LoVo (cell line): ENCODE results near the gene GDF7.
"Not testable (repeated sequence)": the region's sequence is repeated elsewhere in the genome, so short reads cannot be mapped to it uniquely, and the experiment has no call there.

Source experiments
- DNase-seq: peaks from one replicate; pipeline ENCODE4 v3.0.0-alpha.2; 2016; ENCODE audit warnings: low spot score

The GDF7 gene

DNA sequence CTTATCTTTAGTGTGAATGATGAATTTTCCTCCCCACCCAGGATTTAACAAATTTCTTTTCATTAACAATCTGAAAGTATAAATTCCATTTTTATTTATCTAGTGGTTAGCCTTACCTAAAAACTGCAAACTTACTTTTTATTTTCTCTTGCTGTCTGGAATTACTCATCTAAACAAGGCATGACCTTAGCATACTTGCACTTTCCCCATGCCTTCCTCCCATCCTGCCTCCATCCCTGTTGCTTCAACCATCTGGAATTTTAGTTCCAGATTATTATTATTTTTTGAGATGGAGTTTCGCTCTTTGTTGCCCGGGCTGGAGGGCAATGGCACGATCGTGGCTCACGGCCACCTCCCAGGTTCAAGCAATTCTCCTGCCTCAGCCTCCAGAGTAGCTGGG is 35.6 kb downstream of the GDF7 start:
- no peak for DNase-seq

DNA sequence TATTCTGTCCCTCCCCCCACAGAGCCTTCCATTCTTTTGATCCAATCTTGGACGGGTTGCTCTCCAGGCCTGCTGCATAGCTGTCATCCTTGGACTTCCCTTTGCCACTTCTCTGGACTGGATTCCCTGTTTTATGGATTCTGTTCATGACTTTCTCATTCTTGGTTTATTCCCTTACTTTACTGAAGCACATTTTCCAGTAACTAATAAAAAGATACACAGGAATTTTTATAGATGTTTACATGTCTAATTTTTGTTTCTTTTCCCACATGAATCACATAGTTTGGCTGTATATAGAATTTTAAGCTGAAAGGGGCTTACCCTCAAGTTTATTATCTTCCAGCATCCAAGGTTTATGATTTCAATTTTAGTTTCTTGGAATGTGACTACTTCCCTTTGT is 37.9 kb downstream of the GDF7 start:
- DNase-seq, result no peak

DNA sequence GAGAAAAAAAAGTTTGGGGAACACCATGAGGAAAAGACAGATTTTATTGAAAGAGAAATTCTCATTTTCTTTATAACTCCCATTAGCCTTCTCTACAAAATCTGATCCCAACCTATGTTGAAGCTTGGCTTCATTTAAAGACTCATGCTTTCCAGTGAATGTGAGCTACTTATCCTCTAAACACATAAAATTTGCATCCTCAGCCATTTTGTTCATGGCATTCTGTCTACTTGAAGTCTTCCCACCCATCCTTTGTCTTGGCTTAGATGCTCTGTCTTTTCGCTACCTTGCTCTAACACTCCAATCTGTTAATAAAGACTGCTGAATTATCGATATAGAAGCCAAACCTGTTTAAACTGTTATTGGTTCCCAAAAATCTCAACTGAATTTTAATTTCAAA is 39.3 kb downstream of the GDF7 start:
- no peak for DNase-seq

DNA sequence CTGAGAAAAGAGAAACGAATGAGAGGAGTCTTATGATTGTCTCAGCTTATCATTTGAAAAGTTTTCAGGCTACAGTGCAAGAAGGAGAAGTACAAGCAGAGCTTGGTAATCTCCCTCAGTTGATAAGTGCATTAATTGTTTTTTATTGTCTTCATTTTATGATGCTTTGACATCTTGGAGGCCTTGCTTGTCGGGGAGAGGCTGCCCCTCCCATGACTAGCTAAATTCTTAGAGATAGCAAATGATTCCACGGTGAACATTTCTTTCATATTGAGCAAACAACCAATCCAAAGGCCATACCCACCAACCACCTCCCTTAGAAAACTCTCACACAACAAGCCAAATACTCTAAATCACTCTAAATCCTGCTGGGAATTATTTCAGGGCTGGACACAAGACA is 39.8 kb downstream of the GDF7 start:
- no peak for DNase-seq

GRCh38 chr2:20707601-20708000 is 40.7 kb downstream of the GDF7 start:
- DNase-seq, result no peak

GRCh38 chr2:20711641-20712040 is 44.7 kb downstream of the GDF7 start:
- DNase-seq, result not testable (repeated sequence)

DNA sequence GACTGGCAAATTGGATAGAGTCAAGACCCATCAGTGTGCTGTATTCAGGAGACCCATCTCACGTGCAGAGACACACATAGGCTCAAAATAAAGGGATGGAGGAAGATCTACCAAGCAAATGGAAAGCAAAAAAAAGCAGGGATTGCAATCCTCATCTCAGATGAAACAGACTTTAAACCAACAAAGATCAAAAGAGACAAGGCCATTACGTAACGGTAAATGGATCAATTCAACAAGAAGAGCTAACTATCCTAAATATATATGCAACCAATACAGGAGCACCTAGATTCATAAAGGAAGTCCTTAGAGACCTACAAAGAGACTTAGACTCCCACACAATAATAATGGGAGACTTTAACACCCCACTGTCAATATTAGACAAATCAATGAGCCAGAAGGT is 46.6 kb downstream of the GDF7 start:
- not testable (repeated sequence) for DNase-seq

- not testable (repeated sequence) for DNase-seq
These were observed 47.5 kb downstream of the GDF7 start for GRCh38 chr2:20714412-20714811.

- not testable (repeated sequence) for DNase-seq
These were observed 49.2 kb downstream of the GDF7 start for GRCh38 chr2:20716164-20716563.

DNA sequence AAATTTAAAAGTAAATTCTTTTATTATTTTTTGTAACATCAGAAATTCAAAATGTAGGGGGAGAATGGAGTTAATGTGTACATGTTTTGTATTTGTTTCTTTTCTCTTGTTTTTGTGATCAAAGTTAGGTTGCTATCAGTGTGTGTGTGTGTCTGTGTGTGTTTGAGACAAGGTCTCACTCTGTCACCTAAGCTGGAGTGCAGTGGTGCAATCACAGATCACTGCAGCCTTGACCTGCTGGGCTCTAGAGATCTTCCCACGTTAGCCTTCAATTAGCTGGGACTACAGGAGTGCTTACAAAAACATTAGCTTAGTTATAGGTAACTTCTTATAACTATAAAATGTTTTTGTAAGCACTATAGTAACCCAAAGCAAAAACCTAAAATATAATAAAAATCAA is 50.7 kb downstream of the GDF7 start:
- DNase-seq, result no peak

DNA sequence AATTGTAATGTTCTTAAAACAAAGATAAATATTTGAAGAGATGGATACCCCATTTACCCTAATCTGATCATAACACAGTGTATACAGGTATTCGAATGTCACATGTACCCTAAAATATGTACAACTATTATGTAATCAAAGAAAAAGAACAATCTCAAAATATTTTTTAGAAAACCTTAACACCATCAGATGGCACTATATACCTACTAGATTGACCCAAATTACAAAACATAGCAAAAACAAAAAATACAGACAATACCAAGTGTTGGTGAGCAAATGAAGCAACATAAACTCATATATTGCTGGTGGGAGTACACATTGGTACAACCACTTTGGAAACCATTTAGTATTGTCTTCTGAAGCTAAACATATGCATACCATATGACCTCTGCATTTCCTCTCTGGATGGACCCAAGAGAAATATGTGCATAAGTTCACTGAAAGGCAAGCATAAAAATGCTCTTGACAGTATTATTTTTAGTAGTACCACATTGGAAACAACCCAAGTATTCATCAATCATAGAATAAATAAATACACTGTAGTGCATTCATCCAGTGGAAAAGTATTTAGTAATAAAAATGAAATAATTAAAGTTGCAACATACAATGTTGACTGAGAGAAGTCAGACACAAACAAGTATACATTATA is 55.8 kb downstream of the GDF7 start:
- DNase-seq, result no peak

DNA sequence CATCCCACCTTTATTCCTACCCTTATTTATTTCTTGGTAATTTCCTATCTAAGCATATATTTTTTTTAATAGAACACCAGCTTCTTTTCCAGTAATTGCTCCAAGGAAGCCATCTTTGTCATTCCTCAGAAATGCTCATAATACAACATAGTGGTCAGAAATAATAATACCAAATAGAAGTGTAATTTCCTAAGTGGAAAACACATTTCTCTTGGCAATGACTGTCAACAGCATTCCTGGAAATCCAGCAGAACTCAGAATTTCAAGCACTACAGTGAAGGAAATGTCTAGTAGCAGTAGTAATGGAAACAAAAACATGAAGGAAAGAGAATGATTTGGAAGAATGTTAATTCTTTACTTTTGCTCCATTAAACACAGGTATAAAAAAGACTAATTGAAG is 56.6 kb downstream of the GDF7 start:
- no peak for DNase-seq

- DNase-seq, result no peak
These were observed 57.6 kb downstream of the GDF7 start for GRCh38 chr2:20724500-20725053.

GRCh38 chr2:20725782-20726181 is 58.8 kb downstream of the GDF7 start:
- DNase-seq, result no peak

GRCh38 chr2:20726913-20727312 is 60.0 kb downstream of the GDF7 start:
- no peak for DNase-seq

GRCh38 chr2:20728114-20728758 is 61.3 kb downstream of the GDF7 start:
- no peak for DNase-seq
